HUDEP-2 (cell line): ENCODE data around the gene FYB2.

Experiments used
- DNase-seq, 76 experiments: peaks; one replicate each; lab custom pipeline; 2025; ENCODE audit not compliant: unreplicated experiment in 76 of 76; lab: John Stamatoyannopoulos, UW

The FYB2 gene

GRCh38 chr1:56835657-56836056, 16.5 kb upstream of the FYB2 start:
- DNase-seq: no peak

GRCh38 chr1:56834137-56834900, 15.1 kb upstream of the FYB2 start:
- no peak for DNase-seq

GRCh38 chr1:56833088-56833487, 13.9 kb upstream of the FYB2 start:
- DNase-seq: no peak

GRCh38 chr1:56831871-56832693, 12.9 kb upstream of the FYB2 start:
- peak in 47 of 76 experiments; percentile 1 to 60 (median 18) for DNase-seq

- no peak for DNase-seq
These were observed 10.8 kb upstream of the FYB2 start for GRCh38 chr1:56830052-56830451.

GRCh38 chr1:56827711-56828110, 8.5 kb upstream of the FYB2 start:
- DNase-seq: no peak

- no peak for DNase-seq
These were observed 6.2 kb upstream of the FYB2 start for GRCh38 chr1:56825436-56825835.

GRCh38 chr1:56824938-56825337, 5.7 kb upstream of the FYB2 start:
- no peak for DNase-seq

GRCh38 chr1:56824271-56824670, 5.1 kb upstream of the FYB2 start:
- no peak for DNase-seq

GRCh38 chr1:56821462-56821797, 2.2 kb upstream of the FYB2 start:
- no peak for DNase-seq

- peak in 66 of 76 experiments; percentile 5 to 85 (median 51) for DNase-seq
These were observed 1.7 kb upstream of the FYB2 start for GRCh38 chr1:56820755-56821461.

GRCh38 chr1:56817716-56818463, 1.3 kb downstream of the FYB2 start:
- no peak for DNase-seq

- no peak for DNase-seq
These were observed 2.3 kb downstream of the FYB2 start for GRCh38 chr1:56816909-56817308.

- DNase-seq: no peak
These were observed 2.9 kb downstream of the FYB2 start for GRCh38 chr1:56816264-56816663.

GRCh38 chr1:56814205-56814604, 5.0 kb downstream of the FYB2 start:
- DNase-seq: no peak

- DNase-seq: no peak
These were observed 7.9 kb downstream of the FYB2 start for GRCh38 chr1:56811331-56811730.

- no peak for DNase-seq
These were observed 10.8 kb downstream of the FYB2 start for GRCh38 chr1:56808410-56808809.

- no peak for DNase-seq
These were observed 12.4 kb downstream of the FYB2 start for GRCh38 chr1:56806804-56807203.

- DNase-seq: peak in 12 of 76 experiments; percentile 1 to 21 (median 5)
These were observed 15.5 kb downstream of the FYB2 start for GRCh38 chr1:56803561-56804156.
